Erythroblast (primary cell): ENCODE results near the gene LIPT2.

Source experiments
- DNase-seq, 2 experiments: peaks; one replicate each; lab custom pipeline; 2025; lab: John Stamatoyannopoulos, UW
- GATA1 ChIP-seq: IDR thresholded peaks from 2 replicates; pipeline ENCODE4 v1.6.1; 2011; ENCODE audit warnings: low read depth, mild to moderate bottlenecking, control low read depth, low read length, moderate library complexity
- POLR2A ChIP-seq: IDR thresholded peaks from 2 replicates; pipeline ENCODE4 v1.6.1; 2011; ENCODE audit warnings: mild to moderate bottlenecking, low read length

Gene LIPT2

GRCh38 chr11:74447720-74448119 lies 45.8 kb downstream of the LIPT2 start:
- TF ChIP-seq POLR2A (no peak), GATA1 (no peak)
- DNase-seq: no peak

- TF ChIP-seq POLR2A (no peak), GATA1 (no peak)
- no peak for DNase-seq
These were observed 47.0 kb downstream of the LIPT2 start for GRCh38 chr11:74446532-74446938.

- TF ChIP-seq GATA1 (no peak), POLR2A (no peak)
- no peak for DNase-seq
These were observed 49.2 kb downstream of the LIPT2 start for GRCh38 chr11:74444173-74444826.

- no peak for DNase-seq
- no peak for TF ChIP-seq GATA1
- TF ChIP-seq POLR2A: no peak
These were observed 50.3 kb downstream of the LIPT2 start for GRCh38 chr11:74443071-74443864.

- DNase-seq: no peak
- TF ChIP-seq GATA1 (no peak), POLR2A (no peak)
These were observed 50.9 kb downstream of the LIPT2 start for GRCh38 chr11:74442636-74443035.
